Measurements from ENCODE around the gene CDT1. TPM values are rescaled to one million over a fixed set of nuclear protein-coding genes. Genes with fewer than 3 reads are reported as not detected.

The CDT1 gene
- total RNA-seq, 1 experiment from 2014 or later, result 74.1 TPM

- no peak overlapping the region for H3K56ac ChIP-seq (ENCODE audit: insufficient read length, low read depth, low read length)
- Mint-ChIP-seq H3K36me3 (ENCODE audit: insufficient read depth in 1 of 3, low read depth in 3 of 3) (no peaks in the 10 kb centered on the region), H3K27me3 (ENCODE audit: low read depth) (no peaks in the 10 kb centered on the region), H3K9me3 (no peaks in the 10 kb centered on the region; a peak in 1 of 5 replicates), H3K4me1 (peaks cover 31 to 57% of the 10 kb centered on the region in 2 experiments), H3K4me3 (peak overlapping the region in 1 of 2 experiments; percentile 38; a peak in 1 of 5 replicates), H3K27ac (peak overlapping the region; percentile 65 to 90 (median 86); a peak in 5 of 7 replicates)
- no peaks in the 10 kb centered on the region for H3K23me2 ChIP-seq (ENCODE audit: insufficient read length, low read depth, low read length, poor library complexity, severe bottlenecking)
- H3K18ac ChIP-seq (ENCODE audit: insufficient read length, low read depth, low read length), result peak overlapping the region; percentile 27
- H3K23ac ChIP-seq (ENCODE audit: insufficient read length, low read depth, low read length), result no peak overlapping the region
- no peak overlapping the region for H2BK20ac ChIP-seq (ENCODE audit: low read depth, low read length, poor library complexity, severe bottlenecking)
- DNase-seq, result peak; percentile 78
- H3T11ph ChIP-seq (ENCODE audit: low read length), result no peak overlapping the region
- no peaks in the 10 kb centered on the region for H3K79me2 ChIP-seq (ENCODE audit: insufficient read depth, low read length)
- no peak overlapping the region for H4K5ac ChIP-seq (ENCODE audit: insufficient read length, low read depth, low read length)
- TF ChIP-seq, protein P1, sequence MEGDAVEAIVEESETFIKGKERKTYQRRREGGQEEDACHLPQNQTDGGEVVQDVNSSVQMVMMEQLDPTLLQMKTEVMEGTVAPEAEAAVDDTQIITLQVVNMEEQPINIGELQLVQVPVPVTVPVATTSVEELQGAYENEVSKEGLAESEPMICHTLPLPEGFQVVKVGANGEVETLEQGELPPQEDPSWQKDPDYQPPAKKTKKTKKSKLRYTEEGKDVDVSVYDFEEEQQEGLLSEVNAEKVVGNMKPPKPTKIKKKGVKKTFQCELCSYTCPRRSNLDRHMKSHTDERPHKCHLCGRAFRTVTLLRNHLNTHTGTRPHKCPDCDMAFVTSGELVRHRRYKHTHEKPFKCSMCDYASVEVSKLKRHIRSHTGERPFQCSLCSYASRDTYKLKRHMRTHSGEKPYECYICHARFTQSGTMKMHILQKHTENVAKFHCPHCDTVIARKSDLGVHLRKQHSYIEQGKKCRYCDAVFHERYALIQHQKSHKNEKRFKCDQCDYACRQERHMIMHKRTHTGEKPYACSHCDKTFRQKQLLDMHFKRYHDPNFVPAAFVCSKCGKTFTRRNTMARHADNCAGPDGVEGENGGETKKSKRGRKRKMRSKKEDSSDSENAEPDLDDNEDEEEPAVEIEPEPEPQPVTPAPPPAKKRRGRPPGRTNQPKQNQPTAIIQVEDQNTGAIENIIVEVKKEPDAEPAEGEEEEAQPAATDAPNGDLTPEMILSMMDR (conservative IDR thresholded peaks at IDR 0.05), result peak; percentile 31; the same call in 1 of the 3 replicates
- H3K9me3 ChIP-seq (ENCODE audit: control insufficient read depth, low read depth, low read length), result no peaks in the 10 kb centered on the region
- peaks cover 3% of the 10 kb centered on the region for H3K79me1 ChIP-seq (ENCODE audit: insufficient read depth, low read depth, low read length, poor library complexity, severe bottlenecking)
- whole genome bisulfite sequencing (ENCODE audit: extremely low coverage, insufficient read length, low lambda C conversion rate), result no CpG with 5 or more reads among the region's 26 CpGs
- no peak overlapping the region for H3K4ac ChIP-seq (ENCODE audit: low read depth, low read length)
- H2BK120ac ChIP-seq (ENCODE audit: low read depth, low read length, poor library complexity, severe bottlenecking), result no peak overlapping the region
- no peak overlapping the region for H2AK5ac ChIP-seq (ENCODE audit: insufficient read length, low read length)
- no peak overlapping the region for H4K91ac ChIP-seq (ENCODE audit: insufficient read length, low read depth, low read length)
- peaks cover 8% of the 10 kb centered on the region; the same call in 1 of the 2 replicates for H3K4me1 ChIP-seq (ENCODE audit: insufficient read depth, low read length)
- H4K20me1 ChIP-seq (ENCODE audit: control insufficient read depth, insufficient read depth, insufficient read length), result no peaks in the 10 kb centered on the region
- H2BK12ac ChIP-seq (ENCODE audit: insufficient read length, low read depth, low read length), result no peak overlapping the region
- H3K14ac ChIP-seq (ENCODE audit: insufficient read depth, low read length), result peak overlapping the region; percentile 57
- no peak overlapping the region for H2BK15ac ChIP-seq (ENCODE audit: low read depth, low read length)
- no peak overlapping the region for H2AFZ ChIP-seq (ENCODE audit: low read length)
- no peak overlapping the region for H3K4me2 ChIP-seq (ENCODE audit: insufficient read depth, insufficient read length, low read length)
- H3K9ac ChIP-seq (ENCODE audit: extremely low read depth, insufficient read length, low read length), result no peak overlapping the region
- no peak overlapping the region for H3K27ac ChIP-seq (ENCODE audit: insufficient read length, low read depth, low read length)
- H3K27me3 ChIP-seq (ENCODE audit: insufficient read depth, low read length), result no peaks in the 10 kb centered on the region
- no peak overlapping the region for H4K8ac ChIP-seq (replicated peaks; ENCODE audit: insufficient read length, low read depth, low read length)
- H2BK5ac ChIP-seq (ENCODE audit: insufficient read length, low read length), result no peak overlapping the region
Measured at GRCh38 chr16:88759245-88759975, 44.2 kb upstream of the CDT1 start.

All from H9 (cell line).